Measurements from ENCODE around the gene TMEM204. TPM values are rescaled to one million over a fixed set of nuclear protein-coding genes. Genes with fewer than 3 reads are reported as not detected.

The TMEM204 gene
- polyA plus RNA-seq, 3 donors = 0.09 to 1.5 (median 1.3) TPM

GRCh38 chr16:1601031-1601430 lies 67.6 kb downstream of the TMEM204 start:
- no peaks in the 10 kb centered on the region for H3K4me1 ChIP-seq (ENCODE audit: control insufficient read depth in 1 of 2, insufficient read depth in 2 of 2, low read length in 2 of 2)
- H3K27ac ChIP-seq (ENCODE audit: low read depth in 1 of 2, low read length in 2 of 2) = no peak overlapping the region
- Mint-ChIP-seq H3K36me3 (peaks cover 0 to 12% of the 10 kb centered on the region in 2 donors), H3K9me3 (peaks cover 0 to 4% (median 0%) of the 10 kb centered on the region in 7 donors), H3K4me3 (no peak overlapping the region), H3K27me3 (ENCODE audit: low read depth in 3 of 3) (no peaks in the 10 kb centered on the region), H3K4me1 (peaks cover 3% of the 10 kb centered on the region), H3K27ac (no peak overlapping the region)
- WGBS (ENCODE audit: insufficient coverage) = 90% methylated on average over 2 of the region's 7 CpGs
- TF ChIP-seq CTCF (IDR thresholded peaks at IDR 0.05) = no peak
- H3K36me3 ChIP-seq (replicated peaks in 1 of 2; ENCODE audit: control insufficient read depth in 1 of 2, insufficient read depth in 2 of 2, low read length in 2 of 2) = no peaks in the 10 kb centered on the region
- H3K9ac ChIP-seq (ENCODE audit: insufficient read depth, low read length, poor library complexity, severe bottlenecking) = no peak overlapping the region
- no peak overlapping the region for H3K4me3 ChIP-seq (replicated peaks in 1 of 3; ENCODE audit: low read depth in 2 of 3, low read length in 3 of 3)
- DNase-seq = no peak
- H3K9me3 ChIP-seq (replicated peaks in 1 of 2; ENCODE audit: control insufficient read depth in 1 of 2, insufficient read depth in 1 of 2, low read length in 2 of 2) = no peaks in the 10 kb centered on the region
- intact Hi-C loops (cut with micrococcal nuclease) = loop anchor here in 1 of 2 donors (10.0 kb wide), 1 partner anchor 56 kb away; no protein-coding TSS in a partner anchor
- H3K27me3 ChIP-seq (ENCODE audit: control insufficient read depth in 2 of 2, insufficient read depth in 2 of 2, low read length in 2 of 2) = no peaks in the 10 kb centered on the region
- no peaks in the 10 kb centered on the region for H3K79me2 ChIP-seq (ENCODE audit: insufficient read depth, low read length)
- no peak overlapping the region for H2AFZ ChIP-seq (ENCODE audit: insufficient read depth, low read depth, low read length, poor library complexity, severe bottlenecking)
- H3K4me2 ChIP-seq (replicated peaks; ENCODE audit: extremely low read depth, low read length, poor library complexity, severe bottlenecking) = no peak overlapping the region
- no peaks in the 10 kb centered on the region for H4K20me1 ChIP-seq (ENCODE audit: insufficient read depth, low read length)

- DNase-seq = no peak
- H3K27ac ChIP-seq (ENCODE audit: low read depth in 1 of 2, low read length in 2 of 2) = no peak overlapping the region
- H3K4me2 ChIP-seq (replicated peaks; ENCODE audit: extremely low read depth, low read length, poor library complexity, severe bottlenecking) = no peak overlapping the region
- H3K36me3 ChIP-seq (replicated peaks in 1 of 2; ENCODE audit: control insufficient read depth in 1 of 2, insufficient read depth in 2 of 2, low read length in 2 of 2) = no peaks in the 10 kb centered on the region
- H3K27me3 ChIP-seq (ENCODE audit: control insufficient read depth in 2 of 2, insufficient read depth in 2 of 2, low read length in 2 of 2) = no peaks in the 10 kb centered on the region
- TF ChIP-seq CTCF (IDR thresholded peaks at IDR 0.05) = no peak
- no peaks in the 10 kb centered on the region for H3K79me2 ChIP-seq (ENCODE audit: insufficient read depth, low read length)
- Mint-ChIP-seq H3K4me1 (no peaks in the 10 kb centered on the region), H3K9me3 (peaks cover 0 to 4% (median 0%) of the 10 kb centered on the region in 7 donors), H3K27ac (no peak overlapping the region), H3K36me3 (peaks cover 0 to 12% of the 10 kb centered on the region in 2 donors), H3K27me3 (ENCODE audit: low read depth in 3 of 3) (no peaks in the 10 kb centered on the region), H3K4me3 (no peak overlapping the region)
- H3K9me3 ChIP-seq (replicated peaks in 1 of 2; ENCODE audit: control insufficient read depth in 1 of 2, insufficient read depth in 1 of 2, low read length in 2 of 2) = no peaks in the 10 kb centered on the region
- H3K4me1 ChIP-seq (ENCODE audit: control insufficient read depth in 1 of 2, insufficient read depth in 2 of 2, low read length in 2 of 2) = no peaks in the 10 kb centered on the region
- no peak overlapping the region for H3K9ac ChIP-seq (ENCODE audit: insufficient read depth, low read length, poor library complexity, severe bottlenecking)
- intact Hi-C loops (cut with micrococcal nuclease) = loop anchor here in 1 of 2 donors (10.0 kb wide), 1 partner anchor 57 kb away; no protein-coding TSS in a partner anchor
- H2AFZ ChIP-seq (ENCODE audit: insufficient read depth, low read depth, low read length, poor library complexity, severe bottlenecking) = no peak overlapping the region
- H3K4me3 ChIP-seq (replicated peaks in 1 of 3; ENCODE audit: low read depth in 2 of 3, low read length in 3 of 3) = no peak overlapping the region
- no CpG with 5 or more reads among the region's 6 CpGs for WGBS (ENCODE audit: insufficient coverage)
- H4K20me1 ChIP-seq (ENCODE audit: insufficient read depth, low read length) = no peaks in the 10 kb centered on the region
Measured at GRCh38 chr16:1601489-1601888, 68.0 kb downstream of the TMEM204 start.

All from CD14-positive monocyte (primary cell).